ENCODE measurements around the gene RPRD2. TPM values are rescaled to one million over a fixed set of nuclear protein-coding genes. Genes with fewer than 3 reads are reported as not detected.
"Not testable (repeated sequence)": the region's sequence is repeated elsewhere in the genome, so short reads cannot be mapped to it uniquely, and the experiment has no call there.

The RPRD2 gene
- total RNA-seq (ENCODE audit: unreplicated experiment): 26.9 TPM
- long read RNA-seq, partial matches to known transcripts: 1 of 3 reads
- long read RNA-seq, other reads (novel, unspliced or antisense): 2 of 3 reads

DNA sequence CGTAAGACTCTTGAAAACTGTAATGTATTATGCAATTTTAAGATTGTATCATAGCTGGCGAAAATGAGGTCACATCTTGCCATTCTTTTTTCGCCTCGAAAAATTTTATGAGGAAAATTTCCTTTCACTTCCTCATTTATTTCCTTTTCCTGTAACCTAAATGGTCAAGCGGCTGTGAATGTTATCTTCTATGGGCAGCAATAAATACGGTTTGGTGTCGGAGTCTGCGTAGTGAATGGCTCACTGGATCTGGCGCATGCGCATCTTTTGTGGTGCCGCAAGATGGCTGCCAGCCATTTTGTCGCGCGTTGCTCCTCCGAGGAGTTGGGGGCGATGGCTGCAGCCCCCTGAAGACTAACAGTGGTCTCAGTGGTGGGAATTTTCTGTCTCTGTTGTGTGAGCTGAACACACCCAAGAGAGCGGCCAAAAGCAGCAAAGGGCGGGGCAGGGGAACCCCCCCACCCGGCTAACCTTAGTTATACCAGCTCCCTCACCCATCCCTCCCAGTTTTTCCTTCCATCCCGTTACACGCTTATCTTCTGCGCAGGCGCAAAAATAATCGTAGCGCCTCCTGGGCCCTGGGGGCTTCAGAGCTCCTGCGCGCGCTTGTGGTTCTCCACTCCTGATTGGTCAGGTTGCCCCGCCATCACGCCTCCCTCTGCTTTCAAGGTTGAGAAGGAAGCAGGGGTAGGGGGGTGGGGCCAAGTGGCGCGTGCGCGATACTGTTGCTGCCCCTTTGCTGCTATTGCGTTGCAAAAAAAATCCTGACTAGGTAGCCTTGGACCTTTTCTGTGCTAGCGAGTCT, at the start of gene RPRD2:
TSS of gene RPRD2 (plus strand) at position 722 of the 805 bp plus-strand sequence. CDS start 568 bp downstream, outside the sequence.
- Mint-ChIP-seq H3K27ac (ENCODE audit: unreplicated experiment) (peak within 1 kb of the TSS; percentile 91), H3K36me3 (ENCODE audit: unreplicated experiment) (no peaks in the 10 kb centered on the region), H3K4me3 (ENCODE audit: unreplicated experiment) (peak within 1 kb of the TSS; percentile 93), H3K4me1 (ENCODE audit: low read depth, unreplicated experiment) (peaks cover 23% of the 10 kb centered on the region), H3K27me3 (ENCODE audit: unreplicated experiment) (no peaks in the 10 kb centered on the region), H3K9me3 (ENCODE audit: unreplicated experiment) (peaks cover 10% of the 10 kb centered on the region)
- TF ChIP-seq, protein P1, sequence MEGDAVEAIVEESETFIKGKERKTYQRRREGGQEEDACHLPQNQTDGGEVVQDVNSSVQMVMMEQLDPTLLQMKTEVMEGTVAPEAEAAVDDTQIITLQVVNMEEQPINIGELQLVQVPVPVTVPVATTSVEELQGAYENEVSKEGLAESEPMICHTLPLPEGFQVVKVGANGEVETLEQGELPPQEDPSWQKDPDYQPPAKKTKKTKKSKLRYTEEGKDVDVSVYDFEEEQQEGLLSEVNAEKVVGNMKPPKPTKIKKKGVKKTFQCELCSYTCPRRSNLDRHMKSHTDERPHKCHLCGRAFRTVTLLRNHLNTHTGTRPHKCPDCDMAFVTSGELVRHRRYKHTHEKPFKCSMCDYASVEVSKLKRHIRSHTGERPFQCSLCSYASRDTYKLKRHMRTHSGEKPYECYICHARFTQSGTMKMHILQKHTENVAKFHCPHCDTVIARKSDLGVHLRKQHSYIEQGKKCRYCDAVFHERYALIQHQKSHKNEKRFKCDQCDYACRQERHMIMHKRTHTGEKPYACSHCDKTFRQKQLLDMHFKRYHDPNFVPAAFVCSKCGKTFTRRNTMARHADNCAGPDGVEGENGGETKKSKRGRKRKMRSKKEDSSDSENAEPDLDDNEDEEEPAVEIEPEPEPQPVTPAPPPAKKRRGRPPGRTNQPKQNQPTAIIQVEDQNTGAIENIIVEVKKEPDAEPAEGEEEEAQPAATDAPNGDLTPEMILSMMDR (IDR thresholded peaks at IDR 0.05; ENCODE audit: partially characterized antibody, unreplicated experiment): no peak
- peak; percentile 98 for DNase-seq

DNA sequence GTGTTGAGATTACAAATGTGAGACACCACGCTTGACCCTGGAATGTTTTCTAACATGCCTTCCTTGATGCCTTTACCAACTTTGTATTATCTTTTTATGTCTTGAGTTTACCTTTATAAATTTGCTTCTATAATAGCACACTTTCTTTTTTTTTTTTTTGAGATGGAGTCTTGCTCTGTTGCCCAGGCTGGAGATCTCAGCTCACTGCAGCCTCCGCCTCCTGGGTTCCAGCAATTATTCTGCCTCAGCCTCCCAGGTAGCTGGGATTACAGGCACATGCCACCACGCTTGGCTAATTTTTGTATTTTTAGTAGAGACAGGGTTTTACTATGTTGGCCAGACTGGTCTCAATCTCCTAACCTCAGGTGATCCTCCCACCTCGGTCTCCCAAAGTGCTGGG, 49.3 kb upstream of the RPRD2 start:
- not testable (repeated sequence) for H3K4me1 Mint-ChIP-seq (ENCODE audit: low read depth, unreplicated experiment); H3K9me3 Mint-ChIP-seq (ENCODE audit: unreplicated experiment); H3K36me3 Mint-ChIP-seq (ENCODE audit: unreplicated experiment); H3K27me3 Mint-ChIP-seq (ENCODE audit: unreplicated experiment); H3K4me3 Mint-ChIP-seq (ENCODE audit: unreplicated experiment); H3K27ac Mint-ChIP-seq (ENCODE audit: unreplicated experiment); DNase-seq

DNA sequence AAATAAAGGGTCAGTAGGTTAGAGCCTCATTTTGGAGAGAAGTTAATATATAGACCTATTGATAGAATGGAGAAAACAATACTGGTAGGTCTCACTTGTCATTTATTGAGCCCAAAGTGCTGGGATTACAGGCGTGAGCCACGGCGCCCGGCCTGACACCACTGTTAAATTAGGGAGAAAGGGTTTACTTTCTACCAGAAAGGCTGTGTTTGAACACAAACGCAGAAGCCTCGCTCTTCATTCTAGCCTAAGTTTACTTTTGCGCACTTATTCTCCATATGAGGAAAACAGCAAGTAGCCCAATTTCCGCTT, 43.3 kb upstream of the RPRD2 start:
- Mint-ChIP-seq H3K4me1 (ENCODE audit: low read depth, unreplicated experiment) (peaks cover 1% of the 10 kb centered on the region), H3K4me3 (ENCODE audit: unreplicated experiment) (peak overlapping the region; percentile 99), H3K27me3 (ENCODE audit: unreplicated experiment) (peaks cover 2% of the 10 kb centered on the region), H3K36me3 (ENCODE audit: unreplicated experiment) (no peaks in the 10 kb centered on the region), H3K27ac (ENCODE audit: unreplicated experiment) (no peak overlapping the region), H3K9me3 (ENCODE audit: unreplicated experiment) (no peaks in the 10 kb centered on the region)
- TF ChIP-seq, protein P1 (IDR thresholded peaks at IDR 0.05; ENCODE audit: partially characterized antibody, unreplicated experiment): no peak
- no peak for DNase-seq

DNA sequence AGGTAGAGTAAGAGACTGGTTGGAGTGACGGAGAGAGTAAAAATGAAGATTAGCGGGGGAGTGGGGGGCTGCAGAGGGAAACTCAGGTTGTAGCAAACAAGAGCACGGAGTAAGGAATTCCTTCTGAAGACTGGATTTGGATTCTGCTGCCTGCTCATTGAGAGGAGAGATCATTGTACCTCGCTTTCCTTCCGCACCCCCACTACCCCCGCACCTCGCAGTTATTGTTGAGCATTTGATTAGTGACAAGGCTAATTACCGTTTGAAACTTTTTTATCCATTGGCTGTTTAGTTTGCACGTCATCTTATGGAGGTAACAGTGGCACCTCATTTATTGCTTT, 42.2 kb upstream of the RPRD2 start:
- no peak for DNase-seq
- TF ChIP-seq, protein P1 (IDR thresholded peaks at IDR 0.05; ENCODE audit: partially characterized antibody, unreplicated experiment): no peak
- Mint-ChIP-seq H3K36me3 (ENCODE audit: unreplicated experiment) (no peaks in the 10 kb centered on the region), H3K4me1 (ENCODE audit: low read depth, unreplicated experiment) (peaks cover 1% of the 10 kb centered on the region), H3K27me3 (ENCODE audit: unreplicated experiment) (peaks cover 2% of the 10 kb centered on the region), H3K27ac (ENCODE audit: unreplicated experiment) (peak overlapping the region; percentile 90), H3K4me3 (ENCODE audit: unreplicated experiment) (peak overlapping the region; percentile 99), H3K9me3 (ENCODE audit: unreplicated experiment) (no peaks in the 10 kb centered on the region)

DNA sequence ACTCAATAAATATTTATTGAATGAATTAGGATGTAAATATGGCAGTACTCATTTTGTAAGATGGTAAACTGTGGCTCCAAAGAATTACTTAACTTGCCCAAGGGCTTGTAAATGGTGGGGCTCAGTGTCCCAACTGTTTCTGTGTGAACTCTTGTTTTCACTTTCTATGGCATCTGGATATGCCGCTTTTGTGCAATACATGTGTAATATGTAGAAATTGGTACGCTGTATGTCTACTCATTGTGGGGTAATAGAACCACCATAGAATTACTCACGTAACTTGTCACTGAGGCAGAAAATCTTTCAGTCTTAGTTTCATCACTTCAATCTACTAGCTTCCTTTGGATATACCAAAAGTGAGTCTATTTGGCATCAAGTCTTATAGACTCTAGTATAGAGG, 41.6 kb upstream of the RPRD2 start:
- Mint-ChIP-seq H3K4me1 (ENCODE audit: low read depth, unreplicated experiment) (peaks cover 1% of the 10 kb centered on the region), H3K36me3 (ENCODE audit: unreplicated experiment) (no peaks in the 10 kb centered on the region), H3K27ac (ENCODE audit: unreplicated experiment) (no peak overlapping the region), H3K4me3 (ENCODE audit: unreplicated experiment) (peak overlapping the region; percentile 99), H3K27me3 (ENCODE audit: unreplicated experiment) (peaks cover 2% of the 10 kb centered on the region), H3K9me3 (ENCODE audit: unreplicated experiment) (no peaks in the 10 kb centered on the region)
- TF ChIP-seq, protein P1 (IDR thresholded peaks at IDR 0.05; ENCODE audit: partially characterized antibody, unreplicated experiment): no peak
- DNase-seq: no peak
